Esophagus muscularis mucosa (tissue), 4 donors: ENCODE data around the gene ERCC1. TPM values are rescaled to one million over a fixed set of nuclear protein-coding genes. Genes with fewer than 3 reads are reported as not detected.
"Not testable (repeated sequence)": the region's sequence is repeated elsewhere in the genome, so short reads cannot be mapped to it uniquely, and the experiment has no call there.

ENCODE experiments used
- DNase-seq: peaks from one replicate; pipeline ENCODE4 v3.0.0-alpha.2; 2017; ENCODE audit errors: extremely low spot score
- H3K27ac ChIP-seq, 4 donors: fragments of 200-600 bp; sonication (generic); replicated peaks in 1 of 4; 1 replicate in 3 of 4; 2 replicates in 1 of 4; pipeline ENCODE4 v1.5.1; 2016 to 2019; ENCODE audit warnings: mild to moderate bottlenecking in 1 of 4
- H3K27me3 ChIP-seq, 4 donors: fragments of 200-600 bp; sonication (generic); one replicate each; pipeline versions ENCODE4 v1.5.1 to v1.6.0; 2016 to 2019
- H3K36me3 ChIP-seq, 4 donors: fragments of 200-600 bp; sonication (generic); one replicate each; pipeline ENCODE4 v1.5.1; 2016 to 2019
- H3K4me1 ChIP-seq, 4 donors: fragments of 200-600 bp; sonication (generic); one replicate each; pipeline ENCODE4 v1.5.1; 2016 to 2019
- H3K4me3 ChIP-seq, 4 donors: fragments of 200-600 bp; sonication (generic); 1 replicate in 2 of 4; 2 replicates in 2 of 4; pipeline ENCODE4 v1.5.1; 2016 to 2019; ENCODE audit warnings: mild to moderate bottlenecking in 4 of 4, moderate library complexity in 1 of 4
- H3K9me3 ChIP-seq, 4 donors: fragments of 200-600 bp; sonication (generic); 1 replicate in 3 of 4; 2 replicates in 1 of 4; pipeline ENCODE4 v1.5.1; 2016 to 2019
- EP300 ChIP-seq: sonication (generic); formaldehyde crosslinking; IDR thresholded peaks from one replicate; pipeline ENCODE4 v1.6.1; 2017; ENCODE audit warnings: antibody characterized with exemption
- POLR2A ChIP-seq: fragments of 450-650 bp; IDR thresholded peaks from one replicate; pipeline ENCODE4 v1.6.1; 2017; ENCODE audit warnings: antibody characterized with exemption, moderate library complexity, mild to moderate bottlenecking, low read depth
- POLR2AphosphoS5 ChIP-seq, 2 donors: sonication (generic); formaldehyde crosslinking; IDR thresholded peaks; one replicate each; pipeline ENCODE4 v1.6.1; 2017; ENCODE audit warnings: antibody characterized with exemption in 2 of 2
- WGBS: methylation state at CpG from one replicate; pipeline ENCODE4 v1.1.5; 2018; 5-methylcytosine and 5-hydroxymethylcytosine counted together
- intact Hi-C: fragments of 100-400 bp; cut with DNase I; formaldehyde crosslinking; loops from one replicate; pipeline ENCODE4 v1.15.1; 2023
- total RNA-seq, 4 donors: library from RNA; depleted of rRNA; stranded (reverse); fragments of >200 nt; gene quantifications; one replicate each; pipeline versions ENCODE4 v1.1.0 to v1.2.1, GENCODE V29; 2016
- TF ChIP-seq, protein P1 (sequence below), 3 experiments: fragments of 200-600 bp in 2 of 3; fragments of 450-650 bp in 1 of 3; sonication (generic) in 2 of 3; IDR thresholded peaks; one replicate each; pipeline ENCODE4 v1.5.1; 2017 to 2019; ENCODE audit warnings: antibody characterized with exemption in 3 of 3, mild to moderate bottlenecking in 2 of 3, moderate library complexity in 1 of 3

ERCC1 gene
- total RNA-seq, 4 donors from 2014 or later = 62.8 to 102 (median 69.3) TPM

DNA sequence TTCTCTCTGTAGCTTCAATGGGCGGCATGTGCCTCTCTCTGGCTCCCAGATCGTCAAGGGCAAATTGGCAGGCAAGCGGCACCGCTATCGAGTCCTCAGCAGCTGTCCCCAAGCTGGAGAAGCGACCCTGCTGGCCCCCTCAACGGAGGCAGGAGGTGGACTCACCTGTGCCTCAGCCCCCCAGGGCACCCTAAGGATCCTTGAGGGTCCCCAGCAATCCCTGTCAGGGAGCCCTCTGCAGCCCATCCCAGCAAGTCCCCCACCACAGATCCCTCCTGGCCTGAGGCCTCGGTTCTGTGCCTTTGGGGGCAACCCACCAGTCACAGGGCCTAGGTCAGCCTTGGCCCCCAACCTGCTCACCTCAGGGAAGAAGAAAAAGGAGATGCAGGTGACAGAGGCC, 15.6 kb downstream of the ERCC1 start:
- 88% methylated on average over 7 of the region's 8 CpGs for WGBS
- no peaks in the 10 kb centered on the region for H3K9me3 ChIP-seq
- H3K27ac ChIP-seq = no peak overlapping the region
- H3K36me3 ChIP-seq = peaks cover 3 to 29% (median 12%) of the 10 kb centered on the region in 4 donors
- H3K4me3 ChIP-seq = no peak overlapping the region
- no peak for DNase-seq
- H3K27me3 ChIP-seq = peaks cover 0 to 21% (median 9%) of the 10 kb centered on the region in 4 donors
- intact Hi-C loops = no loop called here
- TF ChIP-seq POLR2AphosphoS5 (IDR thresholded peaks at IDR 0.05) (no peak), EP300 (no peak), POLR2A (no peak)
- TF ChIP-seq, protein P1, sequence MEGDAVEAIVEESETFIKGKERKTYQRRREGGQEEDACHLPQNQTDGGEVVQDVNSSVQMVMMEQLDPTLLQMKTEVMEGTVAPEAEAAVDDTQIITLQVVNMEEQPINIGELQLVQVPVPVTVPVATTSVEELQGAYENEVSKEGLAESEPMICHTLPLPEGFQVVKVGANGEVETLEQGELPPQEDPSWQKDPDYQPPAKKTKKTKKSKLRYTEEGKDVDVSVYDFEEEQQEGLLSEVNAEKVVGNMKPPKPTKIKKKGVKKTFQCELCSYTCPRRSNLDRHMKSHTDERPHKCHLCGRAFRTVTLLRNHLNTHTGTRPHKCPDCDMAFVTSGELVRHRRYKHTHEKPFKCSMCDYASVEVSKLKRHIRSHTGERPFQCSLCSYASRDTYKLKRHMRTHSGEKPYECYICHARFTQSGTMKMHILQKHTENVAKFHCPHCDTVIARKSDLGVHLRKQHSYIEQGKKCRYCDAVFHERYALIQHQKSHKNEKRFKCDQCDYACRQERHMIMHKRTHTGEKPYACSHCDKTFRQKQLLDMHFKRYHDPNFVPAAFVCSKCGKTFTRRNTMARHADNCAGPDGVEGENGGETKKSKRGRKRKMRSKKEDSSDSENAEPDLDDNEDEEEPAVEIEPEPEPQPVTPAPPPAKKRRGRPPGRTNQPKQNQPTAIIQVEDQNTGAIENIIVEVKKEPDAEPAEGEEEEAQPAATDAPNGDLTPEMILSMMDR (IDR thresholded peaks at IDR 0.05) = no peak
- H3K4me1 ChIP-seq = peaks cover 21 to 40% (median 36%) of the 10 kb centered on the region in 4 donors

DNA sequence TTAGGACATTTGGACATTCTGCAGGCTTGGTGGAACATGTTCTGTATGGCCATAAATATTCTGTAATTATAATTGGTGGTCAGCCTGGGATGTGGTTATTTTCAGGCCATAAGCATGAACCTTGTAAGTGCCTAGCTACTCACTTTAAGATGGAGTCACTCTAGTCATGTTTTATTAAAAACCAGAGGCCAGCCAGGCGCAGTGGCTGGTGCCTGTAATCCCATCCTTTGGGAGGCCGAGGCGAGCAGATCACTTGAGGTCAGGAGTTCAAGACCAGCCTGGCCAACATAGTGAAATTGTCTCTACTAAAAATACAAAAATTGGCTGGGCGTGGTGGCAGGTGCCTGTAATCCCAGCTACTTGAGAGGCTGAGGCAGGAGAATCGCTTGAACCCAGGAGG, 16.1 kb downstream of the ERCC1 start:
- H3K9me3 ChIP-seq, H3K27ac ChIP-seq, intact Hi-C loops, H3K4me3 ChIP-seq, DNase-seq: not testable (repeated sequence)
- peaks cover 0 to 21% (median 9%) of the 10 kb centered on the region in 4 donors for H3K27me3 ChIP-seq
- H3K4me1 ChIP-seq = peaks cover 25 to 45% (median 40%) of the 10 kb centered on the region in 4 donors
- WGBS = 79% methylated on average over 5 of the region's 5 CpGs
- peaks cover 0 to 23% (median 7%) of the 10 kb centered on the region in 4 donors for H3K36me3 ChIP-seq

DNA sequence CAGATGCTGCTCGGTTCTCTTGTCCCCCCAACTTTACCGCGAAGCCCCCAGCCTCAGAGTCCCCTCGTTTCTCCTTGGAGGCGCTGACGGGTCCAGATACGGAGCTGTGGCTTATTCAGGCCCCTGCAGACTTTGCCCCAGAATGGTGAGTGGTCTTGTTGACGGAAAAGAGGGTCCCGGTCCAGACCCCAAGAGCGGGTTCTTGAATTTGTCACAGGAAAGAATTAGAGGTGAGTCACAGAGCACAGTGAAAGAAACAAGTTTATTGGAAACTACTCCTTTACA, 16.7 kb downstream of the ERCC1 start:
- no peak for DNase-seq
- WGBS = 7% methylated on average over 10 of the region's 10 CpGs
- no peak for TF ChIP-seq POLR2A
- no peak for TF ChIP-seq EP300
- TF ChIP-seq, protein P1 (IDR thresholded peaks at IDR 0.05) = no peak
- no peak for TF ChIP-seq POLR2AphosphoS5 (IDR thresholded peaks at IDR 0.05)
- Histone ChIP-seq H3K9me3 (no peaks in the 10 kb centered on the region), H3K4me3 (peak overlapping the region; percentile 57 to 72 (median 68)), H3K36me3 (peaks cover 0 to 18% (median 3%) of the 10 kb centered on the region in 4 donors), H3K27ac (peak overlapping the region in 1 of 4 donors; percentile 92), H3K4me1 (peaks cover 28 to 50% (median 45%) of the 10 kb centered on the region in 4 donors), H3K27me3 (peaks cover 0 to 21% (median 10%) of the 10 kb centered on the region in 4 donors)
- intact Hi-C loops = no loop called here

DNA sequence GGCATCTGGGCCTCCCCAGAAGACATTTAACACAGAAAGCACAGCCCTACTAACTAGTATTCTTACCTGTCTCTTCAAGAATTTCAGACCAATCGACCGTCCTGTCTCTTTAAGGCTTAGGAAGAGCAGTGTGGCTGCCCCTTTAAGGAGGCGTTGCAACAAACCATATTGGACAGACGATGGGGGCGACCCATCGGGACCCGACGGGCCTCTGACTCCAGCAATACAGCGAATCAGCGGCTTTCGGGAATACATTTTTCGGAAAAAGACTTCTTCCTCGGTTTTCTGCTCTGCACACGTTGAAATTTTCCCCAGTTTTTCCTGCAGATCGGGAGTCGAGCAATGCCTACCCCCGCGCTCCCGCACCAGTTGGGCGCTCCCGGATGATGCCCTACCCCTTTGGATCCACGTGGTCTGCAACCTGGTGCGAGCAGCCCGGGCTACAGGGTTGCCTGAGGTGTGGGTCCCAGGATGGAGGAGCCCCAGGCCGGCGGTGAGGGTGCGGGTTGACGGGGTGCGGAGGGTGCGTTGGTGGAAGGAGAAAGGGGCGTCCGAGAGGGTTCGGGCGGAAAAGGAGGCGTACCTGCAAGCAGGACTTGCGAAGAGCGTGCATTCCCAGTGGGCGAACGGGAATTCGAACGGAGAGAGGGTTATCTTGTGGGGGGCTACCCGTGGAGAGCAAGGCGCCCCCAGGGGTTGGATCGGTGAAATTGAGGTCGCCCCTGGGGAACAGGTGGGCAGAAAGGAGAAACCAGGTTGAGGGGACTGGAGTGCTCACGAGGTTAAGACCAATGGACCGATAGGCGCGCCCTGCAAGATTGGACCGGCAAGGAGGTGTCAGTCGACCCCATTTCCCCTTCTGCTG, 17.3 kb downstream of the ERCC1 start, which contains the start of gene POLR1G:
TSS of gene POLR1G (plus strand) at position 419 of the 865 bp plus-strand sequence. CDS start at position 472, 53 bp downstream.
- H3K27me3 ChIP-seq = peaks cover 0 to 21% (median 10%) of the 10 kb centered on the region in 4 donors
- H3K4me3 ChIP-seq = peak within 1 kb of the TSS; percentile 57 to 72 (median 68)
- H3K36me3 ChIP-seq = peaks cover 0 to 12% (median 2%) of the 10 kb centered on the region in 4 donors
- H3K9me3 ChIP-seq = no peaks in the 10 kb centered on the region
- H3K4me1 ChIP-seq = peaks cover 31 to 50% (median 45%) of the 10 kb centered on the region in 4 donors
- peak within 1 kb of the TSS; percentile 85 to 93 (median 92) for H3K27ac ChIP-seq
- peak; percentile 95 for DNase-seq
- intact Hi-C loops = no loop called here
- no peak for TF ChIP-seq POLR2A
- TF ChIP-seq, protein P1 (IDR thresholded peaks at IDR 0.05) = peak in 1 of 3 experiments; percentile 50
- TF ChIP-seq POLR2AphosphoS5 (IDR thresholded peaks at IDR 0.05) = peak; percentile 54 to 57
- TF ChIP-seq EP300 = no peak
- WGBS = under 1% methylated on average over 40 of the region's 51 CpGs
